Ishikawa (cell line): ENCODE results near the gene NXPE3.

Experiments used
- CEBPB ChIP-seq: IDR thresholded peaks from 2 replicates; pipeline ENCODE4 v1.6.1; 2012
- CREB1 ChIP-seq: IDR thresholded peaks from 2 replicates; pipeline ENCODE4 v1.6.1; 2012; ENCODE audit warnings: low read depth
- EP300 ChIP-seq: IDR thresholded peaks from 2 replicates; pipeline ENCODE4 v1.6.1; 2012; ENCODE audit warnings: borderline replicate concordance
- TAF1 ChIP-seq: IDR thresholded peaks from 2 replicates; pipeline ENCODE4 v1.6.1; 2012; ENCODE audit warnings: low read depth, mild to moderate bottlenecking
- YY1 ChIP-seq: IDR thresholded peaks from 2 replicates; pipeline ENCODE4 v1.6.1; 2012; ENCODE audit warnings: low read depth
- ZBTB7A ChIP-seq: IDR thresholded peaks from 2 replicates; pipeline ENCODE4 v1.6.1; 2012; ENCODE audit warnings: low read depth
- TF ChIP-seq, protein P1 (sequence below): IDR thresholded peaks from 2 replicates; pipeline ENCODE4 v1.6.1; 2012; ENCODE audit warnings: low read depth, mild to moderate bottlenecking
- TF ChIP-seq, protein P2 (sequence below): IDR thresholded peaks from 2 replicates; pipeline ENCODE4 v1.6.1; 2012

DNA sequence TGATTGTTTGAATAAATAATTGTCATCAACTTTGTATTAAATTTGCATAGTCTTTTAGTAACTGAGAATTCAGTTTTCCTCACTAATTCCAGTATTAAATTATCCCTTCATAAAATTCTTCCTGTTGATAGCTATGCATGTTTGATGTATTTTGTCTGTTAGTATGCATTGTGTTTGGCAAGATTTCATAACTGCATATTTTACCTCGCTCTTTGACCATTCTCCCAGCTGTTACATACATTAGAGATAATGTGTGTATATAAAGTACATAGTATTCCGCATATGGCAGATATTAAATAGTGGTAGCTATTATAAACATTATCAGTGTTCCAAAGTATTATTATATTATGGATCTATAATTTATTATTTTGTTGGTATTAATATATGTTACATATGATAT, 59.7 kb downstream of the NXPE3 start:
- no peak for TF ChIP-seq CEBPB
- no peak for TF ChIP-seq EP300
- TF ChIP-seq, protein P1, sequence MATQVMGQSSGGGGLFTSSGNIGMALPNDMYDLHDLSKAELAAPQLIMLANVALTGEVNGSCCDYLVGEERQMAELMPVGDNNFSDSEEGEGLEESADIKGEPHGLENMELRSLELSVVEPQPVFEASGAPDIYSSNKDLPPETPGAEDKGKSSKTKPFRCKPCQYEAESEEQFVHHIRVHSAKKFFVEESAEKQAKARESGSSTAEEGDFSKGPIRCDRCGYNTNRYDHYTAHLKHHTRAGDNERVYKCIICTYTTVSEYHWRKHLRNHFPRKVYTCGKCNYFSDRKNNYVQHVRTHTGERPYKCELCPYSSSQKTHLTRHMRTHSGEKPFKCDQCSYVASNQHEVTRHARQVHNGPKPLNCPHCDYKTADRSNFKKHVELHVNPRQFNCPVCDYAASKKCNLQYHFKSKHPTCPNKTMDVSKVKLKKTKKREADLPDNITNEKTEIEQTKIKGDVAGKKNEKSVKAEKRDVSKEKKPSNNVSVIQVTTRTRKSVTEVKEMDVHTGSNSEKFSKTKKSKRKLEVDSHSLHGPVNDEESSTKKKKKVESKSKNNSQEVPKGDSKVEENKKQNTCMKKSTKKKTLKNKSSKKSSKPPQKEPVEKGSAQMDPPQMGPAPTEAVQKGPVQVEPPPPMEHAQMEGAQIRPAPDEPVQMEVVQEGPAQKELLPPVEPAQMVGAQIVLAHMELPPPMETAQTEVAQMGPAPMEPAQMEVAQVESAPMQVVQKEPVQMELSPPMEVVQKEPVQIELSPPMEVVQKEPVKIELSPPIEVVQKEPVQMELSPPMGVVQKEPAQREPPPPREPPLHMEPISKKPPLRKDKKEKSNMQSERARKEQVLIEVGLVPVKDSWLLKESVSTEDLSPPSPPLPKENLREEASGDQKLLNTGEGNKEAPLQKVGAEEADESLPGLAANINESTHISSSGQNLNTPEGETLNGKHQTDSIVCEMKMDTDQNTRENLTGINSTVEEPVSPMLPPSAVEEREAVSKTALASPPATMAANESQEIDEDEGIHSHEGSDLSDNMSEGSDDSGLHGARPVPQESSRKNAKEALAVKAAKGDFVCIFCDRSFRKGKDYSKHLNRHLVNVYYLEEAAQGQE = no peak
- no peak for TF ChIP-seq YY1
- TF ChIP-seq TAF1 = no peak
- no peak for TF ChIP-seq ZBTB7A
- TF ChIP-seq, protein P2, sequence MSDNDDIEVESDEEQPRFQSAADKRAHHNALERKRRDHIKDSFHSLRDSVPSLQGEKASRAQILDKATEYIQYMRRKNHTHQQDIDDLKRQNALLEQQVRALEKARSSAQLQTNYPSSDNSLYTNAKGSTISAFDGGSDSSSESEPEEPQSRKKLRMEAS = no peak
- TF ChIP-seq CREB1 = no peak
